GM23248 (cell line): ENCODE measurements around the gene TIMM23.

Source experiments
- EZH2 ChIP-seq: fragments of 200-600 bp; sonication (generic); IDR thresholded peaks from 2 replicates; pipeline ENCODE4 v1.6.1; 2018; ENCODE audit warnings: antibody characterized with exemption, mild to moderate bottlenecking; ENCODE audit not compliant: insufficient read depth, poor library complexity, severe bottlenecking
- EZH2phosphoT487 ChIP-seq: fragments of 200-600 bp; sonication (generic); IDR thresholded peaks from 2 replicates; pipeline ENCODE4 v1.6.1; 2018; ENCODE audit warnings: antibody characterized with exemption, moderate library complexity, mild to moderate bottlenecking, low read depth; ENCODE audit not compliant: insufficient read depth

DNA sequence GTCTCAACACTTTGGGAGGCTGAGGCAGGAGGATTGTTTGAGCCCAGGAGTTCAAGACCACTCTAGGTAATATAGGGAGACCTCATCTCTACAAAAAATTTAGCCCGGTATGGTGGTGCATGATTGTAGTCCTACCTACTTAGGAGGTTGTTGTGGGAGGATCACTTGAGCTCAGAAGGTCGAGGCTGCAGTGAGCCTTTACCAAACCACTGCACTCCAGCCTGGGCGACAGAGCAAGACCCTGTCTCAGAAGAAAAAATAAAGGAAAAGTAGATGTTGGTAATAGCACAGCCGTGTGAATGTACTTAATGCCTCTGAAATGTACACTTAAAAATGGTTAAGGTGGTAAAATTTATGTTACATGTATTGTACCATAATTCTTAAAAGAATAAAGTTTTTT is 25.3 kb downstream of the TIMM23 start:
- no peak for TF ChIP-seq EZH2
- TF ChIP-seq EZH2phosphoT487: no peak
